ENCODE measurements around the gene GSPT1. TPM values are rescaled to one million over a fixed set of nuclear protein-coding genes. Genes with fewer than 3 reads are reported as not detected.

Gene GSPT1
- polyA plus RNA-seq, 1 donor from 2014 or later: 31.3 TPM

DNA sequence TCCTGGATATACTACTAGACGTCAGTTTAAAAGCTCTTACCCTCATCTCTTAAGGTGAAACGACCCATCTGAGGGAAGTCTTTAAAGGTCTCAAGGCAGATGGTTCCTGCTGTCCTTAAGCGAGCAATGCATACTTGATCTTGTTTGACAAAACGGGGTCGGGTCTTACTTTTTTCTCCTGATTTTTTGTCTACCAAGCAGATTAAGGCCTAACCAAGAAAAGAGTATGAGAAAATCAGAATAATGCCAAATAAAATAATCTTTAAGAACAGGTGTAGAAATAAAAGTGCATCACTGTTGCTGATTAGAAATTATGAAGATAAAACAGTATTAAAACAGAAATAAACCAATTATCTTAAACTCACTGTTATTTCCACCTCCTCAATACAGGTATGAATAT is 40.0 kb downstream of the GSPT1 start:
- H3F3A ChIP-seq (ENCODE audit: insufficient read depth, low read length, poor library complexity, severe bottlenecking): no peaks in the 10 kb centered on the region
- no peak overlapping the region for H3K27ac ChIP-seq (ENCODE audit: low read length)
- H3K9me3 ChIP-seq (ENCODE audit: low read length): no peaks in the 10 kb centered on the region
- H3K9me2 ChIP-seq (ENCODE audit: insufficient read depth, low read length): no peaks in the 10 kb centered on the region
- no peak overlapping the region for H3K4me2 ChIP-seq (ENCODE audit: low read length)
- no peaks in the 10 kb centered on the region for H4K20me1 ChIP-seq (ENCODE audit: insufficient read depth)
- no peak overlapping the region for H2AFZ ChIP-seq (ENCODE audit: low read depth, low read length)
- no peak for TF ChIP-seq EZH2 (IDR thresholded peaks at IDR 0.05; ENCODE audit: borderline replicate concordance, insufficient read depth, low read length, poor library complexity, severe bottlenecking)
- TF ChIP-seq REST (IDR thresholded peaks at IDR 0.05; ENCODE audit: borderline replicate concordance): no peak
- TF ChIP-seq MXI1 (conservative IDR thresholded peaks at IDR 0.05; ENCODE audit: poor library complexity, severe bottlenecking): no peak
- no peak for TF ChIP-seq SMC3 (conservative IDR thresholded peaks at IDR 0.05; ENCODE audit: poor library complexity)
- no peak for TF ChIP-seq RAD21 (conservative IDR thresholded peaks at IDR 0.05)
- TF ChIP-seq, protein P1, sequence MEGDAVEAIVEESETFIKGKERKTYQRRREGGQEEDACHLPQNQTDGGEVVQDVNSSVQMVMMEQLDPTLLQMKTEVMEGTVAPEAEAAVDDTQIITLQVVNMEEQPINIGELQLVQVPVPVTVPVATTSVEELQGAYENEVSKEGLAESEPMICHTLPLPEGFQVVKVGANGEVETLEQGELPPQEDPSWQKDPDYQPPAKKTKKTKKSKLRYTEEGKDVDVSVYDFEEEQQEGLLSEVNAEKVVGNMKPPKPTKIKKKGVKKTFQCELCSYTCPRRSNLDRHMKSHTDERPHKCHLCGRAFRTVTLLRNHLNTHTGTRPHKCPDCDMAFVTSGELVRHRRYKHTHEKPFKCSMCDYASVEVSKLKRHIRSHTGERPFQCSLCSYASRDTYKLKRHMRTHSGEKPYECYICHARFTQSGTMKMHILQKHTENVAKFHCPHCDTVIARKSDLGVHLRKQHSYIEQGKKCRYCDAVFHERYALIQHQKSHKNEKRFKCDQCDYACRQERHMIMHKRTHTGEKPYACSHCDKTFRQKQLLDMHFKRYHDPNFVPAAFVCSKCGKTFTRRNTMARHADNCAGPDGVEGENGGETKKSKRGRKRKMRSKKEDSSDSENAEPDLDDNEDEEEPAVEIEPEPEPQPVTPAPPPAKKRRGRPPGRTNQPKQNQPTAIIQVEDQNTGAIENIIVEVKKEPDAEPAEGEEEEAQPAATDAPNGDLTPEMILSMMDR (IDR thresholded peaks at IDR 0.05; ENCODE audit: poor library complexity, severe bottlenecking): no peak
- no peak for TF ChIP-seq EP300 (conservative IDR thresholded peaks at IDR 0.05; ENCODE audit: poor library complexity, severe bottlenecking)
- no peak for TF ChIP-seq TAF1 (IDR thresholded peaks at IDR 0.05; ENCODE audit: low read depth)
- TF ChIP-seq POLR2AphosphoS5 (IDR thresholded peaks at IDR 0.05): no peak
- no peaks in the 10 kb centered on the region for H3K79me2 ChIP-seq (replicated peaks; ENCODE audit: insufficient read depth, low read length)
- no peak overlapping the region for H3K9ac ChIP-seq (ENCODE audit: low read length)
- no peaks in the 10 kb centered on the region for H3K27me3 ChIP-seq (ENCODE audit: insufficient read depth, low read depth, low read length)
- no peaks in the 10 kb centered on the region for H3K36me3 ChIP-seq (ENCODE audit: insufficient read depth, low read length)
- no peak overlapping the region for H3K4me3 ChIP-seq (ENCODE audit: low read length)

DNA sequence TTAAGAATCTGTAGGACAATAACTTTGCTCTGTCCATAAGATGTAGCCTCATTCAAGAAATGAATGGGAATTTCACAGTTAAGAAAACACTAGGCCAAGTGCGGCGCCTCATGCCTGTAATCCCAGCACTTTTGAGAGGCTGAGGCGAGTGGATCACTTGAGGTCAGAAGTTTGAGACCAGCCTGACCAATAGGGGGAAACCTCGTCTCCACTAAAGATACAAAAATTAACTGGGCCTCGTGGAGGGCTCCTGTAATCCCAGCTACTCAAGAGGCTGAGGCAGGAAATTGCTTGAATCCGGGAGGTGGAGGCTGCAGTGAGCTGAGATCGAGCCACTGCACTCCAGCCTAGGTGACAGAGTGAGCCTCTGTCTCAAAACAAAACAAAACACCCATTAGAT is 44.6 kb downstream of the GSPT1 start:
- H3K9ac ChIP-seq (ENCODE audit: low read length): no peak overlapping the region
- no peak overlapping the region for H3K4me2 ChIP-seq (ENCODE audit: low read length)
- TF ChIP-seq, protein P1 (IDR thresholded peaks at IDR 0.05; ENCODE audit: poor library complexity, severe bottlenecking): no peak
- TF ChIP-seq POLR2AphosphoS5 (IDR thresholded peaks at IDR 0.05) (no peak), REST (IDR thresholded peaks at IDR 0.05; ENCODE audit: borderline replicate concordance) (no peak), SMC3 (conservative IDR thresholded peaks at IDR 0.05; ENCODE audit: poor library complexity) (no peak), EZH2 (IDR thresholded peaks at IDR 0.05; ENCODE audit: borderline replicate concordance, insufficient read depth, low read length, poor library complexity, severe bottlenecking) (no peak), MXI1 (conservative IDR thresholded peaks at IDR 0.05; ENCODE audit: poor library complexity, severe bottlenecking) (no peak), TAF1 (IDR thresholded peaks at IDR 0.05; ENCODE audit: low read depth) (no peak), RAD21 (conservative IDR thresholded peaks at IDR 0.05) (no peak), EP300 (conservative IDR thresholded peaks at IDR 0.05; ENCODE audit: poor library complexity, severe bottlenecking) (no peak)
- H3K27me3 ChIP-seq (ENCODE audit: insufficient read depth, low read depth, low read length): no peaks in the 10 kb centered on the region
- H3K9me3 ChIP-seq (ENCODE audit: low read length): no peaks in the 10 kb centered on the region
- no peaks in the 10 kb centered on the region for H3K79me2 ChIP-seq (replicated peaks; ENCODE audit: insufficient read depth, low read length)
- no peaks in the 10 kb centered on the region for H3K36me3 ChIP-seq (ENCODE audit: insufficient read depth, low read length)
- H2AFZ ChIP-seq (ENCODE audit: low read depth, low read length): no peak overlapping the region
- no peaks in the 10 kb centered on the region for H3K9me2 ChIP-seq (ENCODE audit: insufficient read depth, low read length)
- no peaks in the 10 kb centered on the region for H3F3A ChIP-seq (ENCODE audit: insufficient read depth, low read length, poor library complexity, severe bottlenecking)
- H3K4me3 ChIP-seq (ENCODE audit: low read length): no peak overlapping the region
- no peaks in the 10 kb centered on the region for H4K20me1 ChIP-seq (ENCODE audit: insufficient read depth)
- no peak overlapping the region for H3K27ac ChIP-seq (ENCODE audit: low read length)

All from neural cell (in vitro differentiated cells).